T-helper 2 cell treated with Interferon-gamma antibody and Interleukin-4, amounts not matched to agents 5 μg/mL and 100 μg/mL, for 36 hours (primary cell): ENCODE measurements around the gene TRPM5.

Experiments used
- DNase-seq: peaks from one replicate; pipeline ENCODE4 v3.0.0; 2021; ENCODE audit warnings: low spot score
- H3K27ac Mint-ChIP-seq: one replicate; pipeline ENCODE4 v1.8.0; 2021; ENCODE audit warnings: mild to moderate bottlenecking, mixed read lengths
- H3K27me3 Mint-ChIP-seq: one replicate; pipeline ENCODE4 v1.8.0; 2021; ENCODE audit warnings: low read depth, mixed read lengths
- H3K36me3 Mint-ChIP-seq: one replicate; pipeline ENCODE4 v1.8.0; 2021; ENCODE audit warnings: low read depth, mixed read lengths
- H3K4me1 Mint-ChIP-seq: one replicate; pipeline ENCODE4 v1.8.0; 2021; ENCODE audit warnings: low read depth, mixed read lengths
- H3K4me3 Mint-ChIP-seq: one replicate; pipeline ENCODE4 v1.8.0; 2022; ENCODE audit warnings: mild to moderate bottlenecking, moderate library complexity, mixed read lengths
- H3K9me3 Mint-ChIP-seq: one replicate; pipeline ENCODE4 v1.8.0; 2021; ENCODE audit warnings: mixed read lengths

The TRPM5 gene

DNA sequence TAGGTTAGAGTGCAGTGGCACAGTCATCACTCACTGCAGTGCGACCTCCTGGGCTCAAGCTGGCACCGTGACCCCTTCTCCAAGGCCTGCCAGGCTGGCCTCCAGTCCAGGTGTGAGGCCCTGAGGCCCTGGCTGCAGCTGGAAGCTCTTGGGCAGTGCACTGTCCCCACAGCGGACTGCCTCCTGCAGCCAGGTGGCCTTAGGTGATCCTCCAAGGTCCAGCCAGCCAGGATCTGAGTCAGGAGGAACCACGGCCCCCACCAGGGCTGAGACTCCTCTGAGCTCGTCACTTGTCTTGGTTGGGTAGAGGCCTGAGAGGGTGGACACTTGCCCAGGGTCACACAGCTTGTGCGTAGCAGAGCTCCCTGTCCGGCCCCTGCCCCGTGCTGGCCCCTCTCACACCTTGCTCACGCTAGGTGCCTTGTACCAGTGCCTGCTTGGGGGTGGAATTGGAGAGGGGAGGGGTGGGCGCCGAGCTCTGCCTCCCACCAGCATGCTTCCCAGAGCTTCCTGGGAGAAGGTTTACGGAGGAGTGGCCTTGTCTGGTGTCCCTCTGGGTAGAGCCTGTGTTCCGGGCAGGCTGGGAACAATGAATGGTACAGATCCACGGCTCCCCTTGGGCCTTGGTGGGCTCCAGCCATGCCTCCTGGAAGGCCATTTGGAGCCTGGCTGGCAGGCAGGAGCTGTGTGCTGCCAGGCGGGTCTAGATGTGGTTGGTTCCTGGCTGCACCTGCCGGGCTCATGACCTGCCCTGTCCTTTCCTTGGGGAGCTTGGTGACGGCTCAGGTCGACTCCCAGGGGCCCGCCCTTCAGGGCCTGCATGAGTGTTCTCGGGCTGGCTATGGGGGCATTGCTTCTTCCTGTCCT, 21.1 kb upstream of the TRPM5 start:
- DNase-seq: no peak
- Mint-ChIP-seq H3K27me3 (peaks cover 13% of the 10 kb centered on the region), H3K27ac (no peak overlapping the region), H3K4me3 (no peak overlapping the region), H3K4me1 (peaks cover 27% of the 10 kb centered on the region), H3K36me3 (no peaks in the 10 kb centered on the region), H3K9me3 (no peaks in the 10 kb centered on the region)

DNA sequence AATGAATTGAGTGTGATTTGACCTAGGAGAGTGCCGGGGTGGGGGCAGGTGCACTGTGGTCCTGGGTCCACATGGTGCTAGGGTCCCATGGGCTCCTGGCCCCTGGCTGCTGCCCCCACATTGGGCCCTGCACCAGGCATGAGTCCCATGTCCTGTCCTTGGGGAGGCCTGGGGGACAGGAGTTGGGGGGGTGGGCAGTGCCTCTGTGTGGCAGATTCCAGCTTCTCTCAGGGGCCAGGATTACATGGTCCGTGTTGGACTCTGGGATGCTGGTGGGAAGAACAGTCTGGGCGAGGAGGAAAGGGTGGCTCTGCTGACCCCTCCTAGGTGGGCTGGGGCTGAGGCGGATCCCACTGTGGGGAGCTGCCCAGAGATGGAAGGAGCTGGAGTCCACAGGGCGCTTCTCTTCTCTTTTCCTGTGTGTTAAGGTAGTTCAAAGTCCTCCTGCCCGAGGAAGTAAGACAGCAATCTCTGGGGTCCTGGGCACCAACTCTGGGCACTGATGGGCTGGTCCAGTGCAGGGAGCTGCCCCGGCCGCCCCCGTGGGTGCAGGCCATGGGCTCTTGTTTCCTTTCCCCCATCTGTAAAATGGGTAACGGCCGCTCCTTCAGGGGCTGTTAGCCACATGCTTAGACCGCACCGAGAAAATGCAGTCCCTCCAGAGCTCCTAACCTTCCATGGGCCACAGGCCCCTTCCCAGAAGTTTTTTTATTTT, 20.3 kb upstream of the TRPM5 start:
- H3K36me3 Mint-ChIP-seq: no peaks in the 10 kb centered on the region
- no peak overlapping the region for H3K4me3 Mint-ChIP-seq
- H3K9me3 Mint-ChIP-seq: no peaks in the 10 kb centered on the region
- no peak overlapping the region for H3K27ac Mint-ChIP-seq
- H3K27me3 Mint-ChIP-seq: peaks cover 10% of the 10 kb centered on the region
- no peak for DNase-seq
- H3K4me1 Mint-ChIP-seq: peaks cover 27% of the 10 kb centered on the region

DNA sequence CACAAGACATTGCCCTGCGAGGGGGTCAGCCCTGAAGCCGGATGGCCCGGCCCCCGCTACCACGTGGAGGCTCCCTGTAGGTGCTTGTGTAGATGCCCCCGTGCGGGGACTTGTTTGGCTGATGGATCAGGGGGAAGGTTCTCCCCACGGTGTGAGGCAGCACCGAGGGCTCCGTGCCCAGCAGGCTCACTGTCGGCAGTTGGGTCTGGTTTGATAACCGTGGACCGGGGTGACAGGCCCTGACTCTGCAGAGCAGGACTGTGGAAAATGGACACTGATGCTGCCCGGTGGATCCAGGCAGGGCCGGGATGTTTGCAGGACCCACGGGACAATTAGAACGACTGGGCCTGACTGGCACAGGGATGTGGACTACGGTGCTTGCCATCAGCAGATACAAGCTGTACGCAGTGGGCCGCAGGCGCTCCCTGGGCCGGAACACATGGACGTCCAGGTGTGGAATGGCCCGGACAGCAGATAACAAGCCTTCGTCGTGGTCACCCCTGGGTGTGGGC, 19.5 kb upstream of the TRPM5 start:
- Mint-ChIP-seq H3K27ac (no peak overlapping the region), H3K4me3 (no peak overlapping the region), H3K9me3 (no peaks in the 10 kb centered on the region), H3K36me3 (no peaks in the 10 kb centered on the region), H3K4me1 (peaks cover 25% of the 10 kb centered on the region), H3K27me3 (peaks cover 4% of the 10 kb centered on the region)
- DNase-seq: no peak

DNA sequence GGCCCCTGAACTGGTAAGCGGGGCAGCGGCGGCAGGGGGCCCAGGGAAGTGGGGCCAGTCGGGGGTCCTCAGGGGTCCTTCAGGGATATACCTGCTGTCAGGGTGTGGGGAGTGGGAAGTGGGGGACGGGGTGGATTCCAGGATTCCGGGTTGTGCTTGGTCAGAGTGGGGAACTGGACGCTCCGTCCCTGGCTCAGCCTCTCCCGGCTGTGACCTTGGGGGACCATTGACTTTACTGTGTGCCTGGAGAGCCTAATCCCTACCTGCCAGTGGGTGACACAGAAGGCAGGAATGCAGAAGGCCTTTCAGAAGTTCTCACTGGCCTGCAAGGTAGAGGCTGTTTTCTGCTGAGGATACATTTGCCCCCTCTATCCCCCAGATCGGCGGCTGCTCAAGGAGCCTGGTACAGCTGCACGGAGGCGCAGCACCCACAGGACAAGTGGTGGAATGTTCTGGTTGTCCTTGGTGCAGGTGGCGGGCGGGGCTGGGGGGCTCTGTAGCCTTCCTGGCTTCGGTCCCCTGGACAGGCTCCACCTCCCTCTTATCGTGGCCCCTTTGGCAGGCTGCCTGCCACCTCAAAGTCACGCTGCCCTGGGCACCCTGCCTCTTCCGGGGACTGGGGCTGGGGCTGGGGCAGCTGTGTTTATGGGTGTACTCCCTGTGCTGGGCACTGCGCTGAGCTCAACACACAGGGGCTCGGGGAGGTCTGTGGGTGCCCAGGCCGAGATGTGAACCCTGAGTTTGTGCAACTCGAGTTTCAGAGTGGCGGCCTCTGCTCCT, 18.9 kb upstream of the TRPM5 start:
- Mint-ChIP-seq H3K4me1 (peaks cover 22% of the 10 kb centered on the region), H3K27me3 (no peaks in the 10 kb centered on the region), H3K9me3 (no peaks in the 10 kb centered on the region), H3K36me3 (no peaks in the 10 kb centered on the region), H3K27ac (no peak overlapping the region), H3K4me3 (no peak overlapping the region)
- no peak for DNase-seq

DNA sequence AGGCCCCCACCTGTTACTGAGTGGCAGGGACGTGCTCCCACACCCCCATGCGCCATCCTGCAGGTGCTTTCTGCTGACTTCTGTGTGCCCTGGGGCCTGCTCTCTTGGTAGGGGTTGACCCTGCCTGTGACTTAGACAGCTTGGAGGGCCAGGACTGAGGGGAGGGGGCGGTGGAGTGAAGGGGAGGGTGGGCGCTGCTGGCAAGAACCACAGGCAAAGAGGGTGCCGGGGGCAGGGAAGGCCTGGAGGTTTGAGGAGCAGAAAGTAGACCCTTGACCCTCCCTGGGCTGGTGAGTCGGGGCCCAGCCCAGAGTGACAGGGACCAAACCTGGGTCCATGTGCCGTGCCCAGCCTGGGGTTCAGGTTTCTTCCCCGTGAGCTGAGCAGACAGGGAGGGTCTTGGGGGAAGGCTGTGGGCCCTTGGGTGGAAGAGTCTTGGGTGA, 18.2 kb upstream of the TRPM5 start:
- no peak overlapping the region for H3K27ac Mint-ChIP-seq

DNA sequence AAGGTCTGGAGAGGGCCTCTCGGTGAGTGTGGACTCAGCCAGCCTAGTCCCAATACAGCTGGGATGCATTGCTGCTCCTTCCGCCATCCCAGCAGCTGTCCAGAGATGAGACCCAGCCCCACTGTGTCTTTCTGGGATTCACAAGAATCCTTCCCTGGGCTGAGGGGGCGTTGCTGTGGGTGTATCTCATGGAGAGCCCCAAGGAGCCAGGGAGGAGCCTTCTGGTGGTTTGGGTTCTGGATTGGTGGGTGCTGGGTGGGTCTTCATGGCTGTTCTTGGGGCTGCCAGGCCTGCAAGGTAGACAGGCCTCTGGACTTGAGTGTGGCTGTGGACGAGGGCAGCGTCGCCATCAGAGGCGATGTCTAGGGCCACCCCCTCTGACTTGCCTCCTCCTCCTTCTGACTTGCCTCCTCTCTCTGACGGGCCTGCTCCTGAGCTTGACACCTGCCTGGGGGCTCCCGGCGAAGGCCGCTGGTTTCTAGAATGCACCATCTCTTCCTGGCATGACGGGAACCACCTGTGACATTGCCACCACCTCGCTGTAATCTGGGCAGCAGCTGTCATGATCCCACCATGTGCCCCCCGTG, 17.7 kb upstream of the TRPM5 start:
- H3K36me3 Mint-ChIP-seq: no peaks in the 10 kb centered on the region
- no peak overlapping the region for H3K4me3 Mint-ChIP-seq
- H3K9me3 Mint-ChIP-seq: no peaks in the 10 kb centered on the region
- H3K27me3 Mint-ChIP-seq: peaks cover 3% of the 10 kb centered on the region
- no peak overlapping the region for H3K27ac Mint-ChIP-seq
- H3K4me1 Mint-ChIP-seq: peaks cover 10% of the 10 kb centered on the region
- no peak for DNase-seq

More for the DNA sequence above, 18.2 kb upstream of the TRPM5 start:
- H3K9me3 Mint-ChIP-seq: no peaks in the 10 kb centered on the region
- peaks cover 15% of the 10 kb centered on the region for H3K4me1 Mint-ChIP-seq
- no peak overlapping the region for H3K4me3 Mint-ChIP-seq
- no peaks in the 10 kb centered on the region for H3K36me3 Mint-ChIP-seq
- H3K27me3 Mint-ChIP-seq: no peaks in the 10 kb centered on the region
- DNase-seq: no peak

DNA sequence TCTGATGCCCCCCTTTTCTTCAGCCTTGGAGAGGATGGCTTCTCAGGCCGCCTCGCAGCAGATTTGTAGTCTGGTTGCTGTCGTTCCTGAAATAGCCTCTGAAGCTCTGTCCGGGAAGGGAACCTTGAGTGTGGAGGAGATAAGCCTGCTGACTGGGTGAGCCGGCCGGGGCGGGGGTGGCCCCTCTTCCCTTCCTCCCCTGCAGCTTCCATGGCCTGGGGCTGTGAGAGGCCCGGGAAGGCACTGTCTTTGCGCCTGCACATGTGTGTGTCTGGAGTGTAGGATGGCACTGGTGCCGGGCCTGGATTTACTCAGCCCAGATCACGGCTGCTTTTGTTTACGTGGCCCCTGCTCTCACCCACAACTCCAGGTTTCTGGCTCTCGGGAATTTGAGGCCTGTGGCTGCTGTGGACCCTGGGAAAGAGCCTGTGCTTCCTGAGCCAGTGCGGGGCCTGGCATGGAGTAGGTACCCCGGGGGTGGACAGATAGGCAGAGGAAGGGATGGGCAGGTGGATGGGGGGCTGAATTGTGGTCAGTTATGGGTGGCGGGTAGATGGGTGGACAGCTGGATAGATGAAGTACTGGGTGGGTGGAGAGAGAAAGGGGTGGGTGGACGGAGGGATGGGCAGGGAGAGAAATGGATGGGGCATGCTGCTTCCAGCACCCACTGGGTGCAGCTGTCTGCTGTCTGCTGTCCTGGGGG, 17.1 kb upstream of the TRPM5 start:
- Mint-ChIP-seq H3K4me1 (peaks cover 4% of the 10 kb centered on the region), H3K9me3 (no peaks in the 10 kb centered on the region), H3K27ac (no peak overlapping the region), H3K36me3 (no peaks in the 10 kb centered on the region), H3K27me3 (peaks cover 3% of the 10 kb centered on the region), H3K4me3 (no peak overlapping the region)
- DNase-seq: no peak

DNA sequence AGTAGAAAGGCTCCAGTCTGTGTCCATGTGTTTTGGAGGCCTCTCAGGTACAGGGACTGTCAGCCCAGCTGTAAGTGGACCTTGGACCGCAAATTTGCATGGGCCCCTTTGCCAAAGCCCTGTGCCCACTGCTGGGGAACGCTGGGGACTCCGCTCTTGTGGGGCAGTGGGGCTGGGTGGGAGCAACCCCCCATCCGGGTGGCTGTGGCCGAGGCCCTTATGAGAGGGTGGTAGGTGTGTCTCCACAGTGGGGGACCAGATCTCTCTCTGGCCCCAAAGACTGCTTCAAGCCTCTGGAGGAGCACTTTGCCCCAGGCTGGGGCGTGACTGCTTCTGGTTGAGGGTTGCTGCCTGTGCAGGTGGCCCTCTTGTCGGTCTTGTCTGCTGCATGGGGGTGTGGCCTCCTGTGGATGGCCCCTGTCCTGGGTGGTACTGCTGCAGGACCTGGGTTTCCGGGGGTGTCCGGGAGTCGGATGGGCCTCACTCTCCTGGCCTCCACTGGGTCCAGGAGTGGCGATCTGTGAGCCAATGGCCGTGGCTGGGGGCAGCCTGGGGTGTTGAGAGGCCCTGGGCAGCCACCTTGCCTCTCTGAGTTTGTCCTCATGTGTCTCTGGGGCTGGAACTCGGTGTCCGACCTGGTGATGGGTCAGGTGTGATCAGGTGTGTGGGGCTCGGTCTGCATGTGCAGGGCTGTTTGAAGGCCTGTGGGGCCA, 16.4 kb upstream of the TRPM5 start:
- no peak for DNase-seq
- H3K36me3 Mint-ChIP-seq: no peaks in the 10 kb centered on the region
- no peaks in the 10 kb centered on the region for H3K4me1 Mint-ChIP-seq
- H3K4me3 Mint-ChIP-seq: no peak overlapping the region
- no peak overlapping the region for H3K27ac Mint-ChIP-seq
- H3K27me3 Mint-ChIP-seq: peaks cover 3% of the 10 kb centered on the region
- no peaks in the 10 kb centered on the region for H3K9me3 Mint-ChIP-seq

DNA sequence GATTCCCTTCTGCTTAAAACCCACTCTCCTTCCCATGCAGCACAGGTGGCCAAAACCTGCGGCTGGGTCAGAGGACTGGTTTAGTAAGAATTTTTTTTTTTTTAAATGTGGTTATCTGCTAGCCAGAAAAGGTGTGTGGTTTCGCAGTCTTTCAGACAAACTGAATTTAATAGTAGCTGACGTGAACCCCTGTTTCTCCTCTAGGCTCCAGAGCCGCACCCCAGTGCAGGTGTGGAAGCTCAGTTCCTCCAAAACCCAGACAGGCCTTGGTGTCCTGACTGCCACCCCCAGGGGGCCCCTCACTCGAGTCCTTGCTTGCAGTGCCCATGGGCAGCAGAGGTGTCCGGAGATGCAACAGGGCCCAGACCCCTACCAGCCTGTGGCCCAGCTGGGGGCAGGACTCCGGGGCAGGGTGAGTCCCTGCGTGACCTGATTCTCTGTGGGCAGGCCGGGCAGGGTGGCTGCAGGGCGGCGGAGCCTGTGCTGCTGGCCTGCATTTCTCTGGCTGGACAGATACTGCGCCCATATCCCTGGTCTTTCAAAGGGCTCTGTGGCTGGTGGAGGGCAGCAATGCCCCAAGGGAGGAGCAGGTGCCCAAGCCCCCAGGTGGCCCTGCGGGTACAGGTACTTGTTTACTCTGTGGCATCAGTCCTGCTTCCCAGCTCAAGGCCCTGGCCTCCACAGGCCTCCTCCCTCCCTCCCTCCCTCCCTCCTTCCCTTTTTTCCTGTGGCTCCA, 15.7 kb upstream of the TRPM5 start:
- no peaks in the 10 kb centered on the region for H3K4me1 Mint-ChIP-seq
- no peak overlapping the region for H3K4me3 Mint-ChIP-seq
- no peak overlapping the region for H3K27ac Mint-ChIP-seq
- H3K36me3 Mint-ChIP-seq: no peaks in the 10 kb centered on the region
- H3K9me3 Mint-ChIP-seq: no peaks in the 10 kb centered on the region
- no peak for DNase-seq
- H3K27me3 Mint-ChIP-seq: peaks cover 6% of the 10 kb centered on the region

DNA sequence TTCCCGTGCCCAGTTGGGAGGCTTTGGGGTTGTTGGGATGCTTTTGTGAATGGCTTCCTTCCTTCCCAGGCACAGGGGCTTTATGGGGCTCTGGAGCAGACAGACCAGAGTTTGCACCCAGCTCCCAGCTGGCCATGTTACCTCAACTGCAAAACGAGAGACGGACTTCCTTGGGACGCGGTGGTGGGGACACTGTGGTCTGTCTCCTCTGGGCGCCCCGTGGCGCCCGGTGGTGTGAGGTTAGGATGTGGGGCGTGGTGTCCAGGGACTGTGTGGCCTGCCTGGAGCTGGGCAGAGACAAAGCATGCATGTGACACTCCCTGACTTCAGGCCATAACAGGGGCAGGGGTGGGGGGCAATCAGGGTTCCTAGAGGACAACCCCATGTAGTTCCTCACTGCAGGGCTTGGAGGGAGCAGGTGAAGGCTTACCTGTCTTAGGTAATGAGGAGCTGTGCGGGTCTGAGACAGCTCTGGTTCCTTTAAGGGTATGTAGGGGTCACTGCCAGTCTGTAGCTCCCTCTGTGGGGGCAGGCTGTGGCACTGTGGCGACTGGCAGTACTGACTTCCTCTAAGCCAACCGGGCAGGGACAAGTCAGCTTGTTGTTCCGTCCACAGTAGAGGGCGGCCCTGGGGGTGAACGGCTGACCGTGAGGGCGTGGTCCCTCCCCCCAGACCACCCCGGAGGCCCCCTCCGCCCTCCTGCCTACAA, 14.9 kb upstream of the TRPM5 start:
- Mint-ChIP-seq H3K4me3 (no peak overlapping the region), H3K4me1 (no peaks in the 10 kb centered on the region), H3K27ac (no peak overlapping the region), H3K9me3 (no peaks in the 10 kb centered on the region), H3K36me3 (no peaks in the 10 kb centered on the region), H3K27me3 (peaks cover 9% of the 10 kb centered on the region)
- DNase-seq: no peak

DNA sequence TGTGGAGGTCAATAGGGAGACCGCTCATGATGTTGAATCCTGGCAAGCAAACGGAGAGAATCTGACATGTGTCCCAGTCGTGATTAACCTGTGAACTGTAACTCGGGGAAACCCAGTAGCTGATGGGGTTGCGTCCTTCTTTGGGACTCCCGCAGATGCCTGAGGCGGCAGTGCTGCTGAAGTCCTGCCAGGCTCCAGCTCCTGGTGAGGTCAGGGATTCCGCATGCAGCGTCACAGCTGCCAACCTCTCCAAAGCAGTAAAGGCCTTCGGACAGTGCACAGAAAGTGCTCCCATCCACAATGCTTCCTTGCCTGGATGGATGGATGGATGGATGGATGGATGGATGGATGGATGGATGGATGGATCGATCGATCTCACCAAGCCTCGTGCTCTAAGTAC, 14.0 kb upstream of the TRPM5 start:
- Mint-ChIP-seq H3K27ac (no peak overlapping the region), H3K27me3 (peaks cover 9% of the 10 kb centered on the region), H3K4me1 (no peaks in the 10 kb centered on the region), H3K36me3 (no peaks in the 10 kb centered on the region), H3K4me3 (no peak overlapping the region), H3K9me3 (no peaks in the 10 kb centered on the region)
- no peak for DNase-seq

DNA sequence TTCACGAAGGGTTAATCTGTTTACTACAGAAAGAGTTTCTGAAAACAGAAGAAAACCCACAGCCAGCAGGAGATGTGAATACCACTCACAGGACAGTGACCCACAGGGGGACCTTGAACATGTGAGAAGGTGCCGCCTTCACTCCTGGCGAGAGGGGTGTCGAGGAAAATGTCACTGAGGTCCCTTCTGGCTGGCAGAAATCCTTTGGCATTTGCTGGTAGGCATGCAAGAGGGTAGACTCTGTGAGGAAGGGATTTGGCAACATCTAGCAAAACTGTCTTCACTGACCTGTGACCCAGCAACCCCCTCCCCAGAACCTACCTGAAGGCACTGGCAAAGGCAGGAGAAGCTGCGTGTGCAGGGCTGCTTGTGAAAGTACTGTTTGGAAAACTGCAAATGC, 9.1 kb upstream of the TRPM5 start:
- Mint-ChIP-seq H3K4me3 (no peak overlapping the region), H3K9me3 (no peaks in the 10 kb centered on the region), H3K27ac (no peak overlapping the region), H3K4me1 (no peaks in the 10 kb centered on the region), H3K27me3 (peaks cover 9% of the 10 kb centered on the region), H3K36me3 (no peaks in the 10 kb centered on the region)
- DNase-seq: no peak
